GM12892 (cell line): Measurements from ENCODE around the gene MPPED1.

Experiments
- POLR2AphosphoS5 ChIP-seq: IDR thresholded peaks from 2 replicates; pipeline ENCODE4 v1.6.1; 2011; ENCODE audit warnings: low read depth, low read length, control low read depth
- TAF1 ChIP-seq: IDR thresholded peaks from 2 replicates; pipeline ENCODE4 v1.6.1; 2011; ENCODE audit warnings: low read depth, mild to moderate bottlenecking, control low read depth, low read length, borderline replicate concordance

DNA sequence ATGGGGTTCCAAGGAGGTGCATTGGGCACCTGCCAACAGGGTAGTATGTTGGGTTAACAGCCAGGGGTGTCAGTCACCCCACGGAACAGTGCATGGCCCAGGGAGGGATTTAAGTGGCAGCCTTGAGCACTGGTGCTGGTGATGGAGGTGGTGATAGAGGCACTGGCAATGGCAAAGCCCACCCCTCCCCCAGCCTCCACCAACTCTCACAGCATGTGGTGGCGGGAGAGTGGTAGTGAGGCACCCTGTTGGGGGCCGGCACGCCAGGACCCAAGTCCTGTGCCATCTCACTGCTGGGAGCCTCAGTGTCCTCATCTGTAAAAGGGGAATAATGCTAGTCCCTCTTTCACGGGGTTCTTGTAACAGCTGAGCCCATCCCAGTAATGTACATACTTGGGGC lies 81.5 kb downstream of the MPPED1 start:
- TF ChIP-seq TAF1 (no peak), POLR2AphosphoS5 (no peak)
